Neutrophil (primary cell): Measurements from ENCODE around the gene KATNAL2.

Source experiments
- H3K27ac ChIP-seq: fragments of 200-600 bp; sonication (generic); 2 replicates; pipeline ENCODE4 v1.5.1; 2016; ENCODE audit warnings: mild to moderate bottlenecking, moderate library complexity
- H3K27me3 ChIP-seq: fragments of 200-600 bp; sonication (generic); 2 replicates; pipeline ENCODE4 v1.6.0; 2016; ENCODE audit warnings: mild to moderate bottlenecking
- H3K36me3 ChIP-seq: fragments of 200-600 bp; sonication (generic); 2 replicates; pipeline ENCODE4 v1.5.1; 2017
- H3K4me1 ChIP-seq, 2 experiments: fragments of 200-600 bp in 1 of 2; sonication (generic) in 1 of 2; 1 replicate in 1 of 2; 2 replicates in 1 of 2; pipeline versions ENCODE4 v1.5.1 to v1.6.1; 2013 to 2016; ENCODE audit warnings: low read depth in 1 of 2, low read length in 1 of 2, mild to moderate bottlenecking in 1 of 2, moderate library complexity in 1 of 2; ENCODE audit not compliant: control insufficient read depth in 1 of 2, insufficient read depth in 1 of 2
- H3K4me3 ChIP-seq, 2 experiments: fragments of 200-600 bp in 1 of 2; sonication (generic) in 1 of 2; 1 replicate in 1 of 2; 2 replicates in 1 of 2; pipeline ENCODE4 v1.5.1; 2013 to 2016; ENCODE audit warnings: low read depth in 1 of 2, low read length in 1 of 2, mild to moderate bottlenecking in 1 of 2, moderate library complexity in 1 of 2
- H3K9me3 ChIP-seq: fragments of 200-600 bp; sonication (generic); 2 replicates; pipeline ENCODE4 v1.5.1; 2016
- CTCF ChIP-seq: fragments of 200-600 bp; sonication (generic); IDR thresholded peaks from 2 replicates; pipeline ENCODE4 v1.5.1; 2016; ENCODE audit warnings: antibody characterized with exemption

Gene KATNAL2

GRCh38 chr18:47075098-47075883, 157.9 kb downstream of the KATNAL2 start:
- no peak overlapping the region for H3K4me3 ChIP-seq
- no peak for TF ChIP-seq CTCF
- no peaks in the 10 kb centered on the region for H3K27me3 ChIP-seq
- H3K36me3 ChIP-seq: no peaks in the 10 kb centered on the region
- H3K27ac ChIP-seq: no peak overlapping the region
- H3K9me3 ChIP-seq: no peaks in the 10 kb centered on the region
- H3K4me1 ChIP-seq: no peaks in the 10 kb centered on the region

- no peak for TF ChIP-seq CTCF
- H3K27me3 ChIP-seq: no peaks in the 10 kb centered on the region
- H3K4me3 ChIP-seq: no peak overlapping the region
- no peak overlapping the region for H3K27ac ChIP-seq
- no peaks in the 10 kb centered on the region for H3K4me1 ChIP-seq
- H3K36me3 ChIP-seq: no peaks in the 10 kb centered on the region
- H3K9me3 ChIP-seq: no peaks in the 10 kb centered on the region
These were observed 159.7 kb downstream of the KATNAL2 start for GRCh38 chr18:47077111-47077510.

- Histone ChIP-seq H3K27ac (no peak overlapping the region), H3K4me1 (no peaks in the 10 kb centered on the region), H3K27me3 (no peaks in the 10 kb centered on the region), H3K9me3 (no peaks in the 10 kb centered on the region), H3K36me3 (no peaks in the 10 kb centered on the region), H3K4me3 (no peak overlapping the region)
- TF ChIP-seq CTCF: no peak
These were observed 163.5 kb downstream of the KATNAL2 start for GRCh38 chr18:47080872-47081271.

GRCh38 chr18:47081578-47081977, 164.2 kb downstream of the KATNAL2 start:
- no peak overlapping the region for H3K4me3 ChIP-seq
- no peaks in the 10 kb centered on the region for H3K4me1 ChIP-seq
- no peaks in the 10 kb centered on the region for H3K9me3 ChIP-seq
- no peaks in the 10 kb centered on the region for H3K36me3 ChIP-seq
- no peak overlapping the region for H3K27ac ChIP-seq
- no peak for TF ChIP-seq CTCF
- no peaks in the 10 kb centered on the region for H3K27me3 ChIP-seq

- Histone ChIP-seq H3K4me1 (no peaks in the 10 kb centered on the region), H3K9me3 (no peaks in the 10 kb centered on the region), H3K36me3 (no peaks in the 10 kb centered on the region), H3K4me3 (no peak overlapping the region), H3K27ac (no peak overlapping the region), H3K27me3 (no peaks in the 10 kb centered on the region)
- TF ChIP-seq CTCF: no peak
These were observed 170.3 kb downstream of the KATNAL2 start for GRCh38 chr18:47087676-47088075.
